Measurements from ENCODE around the gene CD300LG.

DNA sequence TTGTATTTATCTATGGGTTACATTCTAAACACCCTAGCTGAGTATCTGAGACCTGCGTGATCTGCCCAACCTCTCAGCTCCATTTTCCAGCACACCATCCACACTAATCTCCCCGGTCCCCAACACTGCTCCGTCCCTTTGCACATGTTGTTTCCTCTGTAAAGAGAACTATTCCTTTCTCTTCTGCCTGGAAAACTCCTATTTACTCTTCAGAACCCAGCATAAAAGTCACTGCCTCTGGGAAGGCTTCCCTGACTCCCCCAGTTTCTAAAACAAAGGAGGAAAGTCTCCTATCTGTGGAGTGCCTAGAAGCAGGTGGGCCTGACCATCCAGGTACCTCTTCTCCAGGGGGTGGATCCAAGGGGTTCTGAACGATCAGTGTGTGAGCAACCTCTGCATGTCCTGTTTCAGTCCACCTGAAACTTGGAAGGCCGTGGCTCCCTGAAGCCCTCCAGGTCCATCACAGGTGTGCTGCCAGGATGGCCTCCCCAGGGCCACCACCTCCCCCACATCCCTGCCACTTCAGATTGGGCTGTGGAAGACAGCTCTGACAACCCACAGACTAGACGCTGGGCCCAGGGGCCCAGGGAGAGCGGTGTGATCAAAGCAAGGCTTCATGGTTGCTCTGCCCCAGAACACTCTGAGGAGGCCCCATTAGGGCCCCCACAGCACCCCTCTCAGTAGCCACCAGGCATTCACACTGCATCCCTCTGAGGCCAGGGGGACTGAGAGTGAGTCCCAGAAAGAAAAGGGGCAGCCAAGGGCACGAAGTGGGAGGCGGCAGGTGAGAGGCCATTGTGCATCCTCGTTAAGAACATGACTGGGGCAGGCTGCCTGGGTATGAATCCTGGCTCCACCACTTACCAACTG, 34.3 kb upstream of the CD300LG start:
- TF ChIP-seq, protein P1, sequence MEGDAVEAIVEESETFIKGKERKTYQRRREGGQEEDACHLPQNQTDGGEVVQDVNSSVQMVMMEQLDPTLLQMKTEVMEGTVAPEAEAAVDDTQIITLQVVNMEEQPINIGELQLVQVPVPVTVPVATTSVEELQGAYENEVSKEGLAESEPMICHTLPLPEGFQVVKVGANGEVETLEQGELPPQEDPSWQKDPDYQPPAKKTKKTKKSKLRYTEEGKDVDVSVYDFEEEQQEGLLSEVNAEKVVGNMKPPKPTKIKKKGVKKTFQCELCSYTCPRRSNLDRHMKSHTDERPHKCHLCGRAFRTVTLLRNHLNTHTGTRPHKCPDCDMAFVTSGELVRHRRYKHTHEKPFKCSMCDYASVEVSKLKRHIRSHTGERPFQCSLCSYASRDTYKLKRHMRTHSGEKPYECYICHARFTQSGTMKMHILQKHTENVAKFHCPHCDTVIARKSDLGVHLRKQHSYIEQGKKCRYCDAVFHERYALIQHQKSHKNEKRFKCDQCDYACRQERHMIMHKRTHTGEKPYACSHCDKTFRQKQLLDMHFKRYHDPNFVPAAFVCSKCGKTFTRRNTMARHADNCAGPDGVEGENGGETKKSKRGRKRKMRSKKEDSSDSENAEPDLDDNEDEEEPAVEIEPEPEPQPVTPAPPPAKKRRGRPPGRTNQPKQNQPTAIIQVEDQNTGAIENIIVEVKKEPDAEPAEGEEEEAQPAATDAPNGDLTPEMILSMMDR (IDR thresholded peaks at IDR 0.05; ENCODE audit: insufficient read depth, low read depth, low read length) = no peak
- TF ChIP-seq EZH2 (IDR thresholded peaks at IDR 0.05; ENCODE audit: insufficient read depth, low read length) = no peak
